Measurements from ENCODE around the gene KRTAP10-5. TPM values are rescaled to one million over a fixed set of nuclear protein-coding genes. Genes with fewer than 3 reads are reported as not detected.

KRTAP10-5 gene
- total and polyA plus RNA-seq, 9 of the 15 experiments (the other 6 are each of a cell fraction or from before 2014, with no cell fraction given), result not detected

DNA sequence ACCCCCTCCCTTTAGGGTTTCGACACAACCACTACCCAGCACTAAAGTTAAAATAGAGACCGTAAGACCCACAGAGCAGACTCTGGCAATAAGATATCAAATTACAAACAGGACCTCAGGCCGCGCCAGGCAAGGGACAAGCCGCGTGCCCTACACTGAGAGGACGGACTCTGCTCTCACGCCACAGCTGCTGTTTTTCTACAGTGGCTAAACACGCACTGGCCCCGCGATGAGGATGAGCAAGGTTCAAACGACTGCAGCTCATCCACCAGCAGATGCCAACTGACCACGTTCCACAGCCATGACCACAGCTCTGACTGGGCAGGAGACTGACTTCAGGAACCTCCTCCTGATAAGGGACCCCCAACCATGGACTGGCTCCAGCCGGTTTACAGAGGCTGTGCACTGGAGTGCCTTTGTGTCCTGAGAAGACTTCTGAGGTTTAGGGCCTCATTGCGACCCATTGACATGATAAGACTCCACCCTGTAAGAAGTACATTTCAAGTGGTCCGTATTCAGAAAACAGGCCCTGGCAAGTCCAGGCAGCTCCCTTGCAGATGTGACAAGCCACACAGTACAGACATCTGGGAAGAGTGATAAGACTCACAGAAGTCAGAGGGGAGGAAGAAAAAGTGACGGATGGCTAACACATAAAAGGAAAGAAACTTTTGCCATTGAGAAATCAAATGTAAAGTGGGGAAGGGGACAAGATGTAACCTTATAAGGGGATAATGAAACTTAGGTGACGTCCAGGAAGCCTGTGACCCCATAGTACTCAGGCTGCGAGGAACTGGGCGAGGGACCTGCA is 13.4 kb upstream of the KRTAP10-5 start (continued):
- TF ChIP-seq, protein P1, sequence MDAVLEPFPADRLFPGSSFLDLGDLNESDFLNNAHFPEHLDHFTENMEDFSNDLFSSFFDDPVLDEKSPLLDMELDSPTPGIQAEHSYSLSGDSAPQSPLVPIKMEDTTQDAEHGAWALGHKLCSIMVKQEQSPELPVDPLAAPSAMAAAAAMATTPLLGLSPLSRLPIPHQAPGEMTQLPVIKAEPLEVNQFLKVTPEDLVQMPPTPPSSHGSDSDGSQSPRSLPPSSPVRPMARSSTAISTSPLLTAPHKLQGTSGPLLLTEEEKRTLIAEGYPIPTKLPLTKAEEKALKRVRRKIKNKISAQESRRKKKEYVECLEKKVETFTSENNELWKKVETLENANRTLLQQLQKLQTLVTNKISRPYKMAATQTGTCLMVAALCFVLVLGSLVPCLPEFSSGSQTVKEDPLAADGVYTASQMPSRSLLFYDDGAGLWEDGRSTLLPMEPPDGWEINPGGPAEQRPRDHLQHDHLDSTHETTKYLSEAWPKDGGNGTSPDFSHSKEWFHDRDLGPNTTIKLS (IDR thresholded peaks at IDR 0.05; ENCODE audit: borderline replicate concordance, low read depth), result peak; percentile 60; the same call in 1 of the 2 replicates
- TF ChIP-seq, protein P2, sequence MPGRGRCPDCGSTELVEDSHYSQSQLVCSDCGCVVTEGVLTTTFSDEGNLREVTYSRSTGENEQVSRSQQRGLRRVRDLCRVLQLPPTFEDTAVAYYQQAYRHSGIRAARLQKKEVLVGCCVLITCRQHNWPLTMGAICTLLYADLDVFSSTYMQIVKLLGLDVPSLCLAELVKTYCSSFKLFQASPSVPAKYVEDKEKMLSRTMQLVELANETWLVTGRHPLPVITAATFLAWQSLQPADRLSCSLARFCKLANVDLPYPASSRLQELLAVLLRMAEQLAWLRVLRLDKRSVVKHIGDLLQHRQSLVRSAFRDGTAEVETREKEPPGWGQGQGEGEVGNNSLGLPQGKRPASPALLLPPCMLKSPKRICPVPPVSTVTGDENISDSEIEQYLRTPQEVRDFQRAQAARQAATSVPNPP (IDR thresholded peaks at IDR 0.05; ENCODE audit: borderline replicate concordance, insufficient read depth, insufficient read length), result no peak
- no peak for TF ChIP-seq ZC3H4 (CRISPR knock-in tag; IDR thresholded peaks at IDR 0.05; ENCODE audit: borderline replicate concordance)
- no peak for TF ChIP-seq GTF2F1 (IDR thresholded peaks at IDR 0.05; ENCODE audit: low read depth, low read length)
- TF ChIP-seq STAT5A (IDR thresholded peaks at IDR 0.05; ENCODE audit: borderline replicate concordance, low read length), result peak; percentile 57; the same call in 1 of the 2 replicates
- TF ChIP-seq ZNF212 (CRISPR knock-in tag; IDR thresholded peaks at IDR 0.05), result no peak
- no peak for TF ChIP-seq DACH1 (IDR thresholded peaks at IDR 0.05; ENCODE audit: partially characterized antibody)
- no peak for TF ChIP-seq BRD4 (IDR thresholded peaks at IDR 0.05)
- TF ChIP-seq, protein P3, sequence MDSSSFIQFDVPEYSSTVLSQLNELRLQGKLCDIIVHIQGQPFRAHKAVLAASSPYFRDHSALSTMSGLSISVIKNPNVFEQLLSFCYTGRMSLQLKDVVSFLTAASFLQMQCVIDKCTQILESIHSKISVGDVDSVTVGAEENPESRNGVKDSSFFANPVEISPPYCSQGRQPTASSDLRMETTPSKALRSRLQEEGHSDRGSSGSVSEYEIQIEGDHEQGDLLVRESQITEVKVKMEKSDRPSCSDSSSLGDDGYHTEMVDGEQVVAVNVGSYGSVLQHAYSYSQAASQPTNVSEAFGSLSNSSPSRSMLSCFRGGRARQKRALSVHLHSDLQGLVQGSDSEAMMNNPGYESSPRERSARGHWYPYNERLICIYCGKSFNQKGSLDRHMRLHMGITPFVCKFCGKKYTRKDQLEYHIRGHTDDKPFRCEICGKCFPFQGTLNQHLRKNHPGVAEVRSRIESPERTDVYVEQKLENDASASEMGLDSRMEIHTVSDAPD (CRISPR knock-in tag; IDR thresholded peaks at IDR 0.05), result no peak
- TF ChIP-seq CBFA2T3 (IDR thresholded peaks at IDR 0.05), result peak; percentile 97
- TF ChIP-seq, protein P4, sequence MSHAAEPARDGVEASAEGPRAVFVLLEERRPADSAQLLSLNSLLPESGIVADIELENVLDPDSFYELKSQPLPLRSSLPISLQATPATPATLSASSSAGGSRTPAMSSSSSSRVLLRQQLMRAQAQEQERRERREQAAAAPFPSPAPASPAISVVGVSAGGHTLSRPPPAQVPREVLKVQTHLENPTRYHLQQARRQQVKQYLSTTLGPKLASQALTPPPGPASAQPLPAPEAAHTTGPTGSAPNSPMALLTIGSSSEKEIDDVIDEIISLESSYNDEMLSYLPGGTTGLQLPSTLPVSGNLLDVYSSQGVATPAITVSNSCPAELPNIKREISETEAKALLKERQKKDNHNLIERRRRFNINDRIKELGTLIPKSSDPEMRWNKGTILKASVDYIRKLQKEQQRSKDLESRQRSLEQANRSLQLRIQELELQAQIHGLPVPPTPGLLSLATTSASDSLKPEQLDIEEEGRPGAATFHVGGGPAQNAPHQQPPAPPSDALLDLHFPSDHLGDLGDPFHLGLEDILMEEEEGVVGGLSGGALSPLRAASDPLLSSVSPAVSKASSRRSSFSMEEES (CRISPR knock-in tag; IDR thresholded peaks at IDR 0.05), result no peak
- no peak for TF ChIP-seq SPI1 (IDR thresholded peaks at IDR 0.05; ENCODE audit: borderline replicate concordance, low read depth, low read length)
- no peak for TF ChIP-seq FOXA3 (CRISPR knock-in tag; conservative IDR thresholded peaks at IDR 0.05 in 1 of 2, IDR thresholded peaks at IDR 0.05 in 1 of 2)
- no peak for TF ChIP-seq TAF9B (IDR thresholded peaks at IDR 0.05; ENCODE audit: partially characterized antibody)
- no peak for TF ChIP-seq ZNF507 (tag; conservative IDR thresholded peaks at IDR 0.05)
- no peak for TF ChIP-seq U2AF1 (optimal IDR thresholded peaks at IDR 0.05; ENCODE audit: low read depth, low read length)
- peak; percentile 95 for TF ChIP-seq MEIS2 (IDR thresholded peaks at IDR 0.05; ENCODE audit: partially characterized antibody)
- TF ChIP-seq BACH1 (tag; IDR thresholded peaks at IDR 0.05), result peak; percentile 46; the same call in 1 of the 2 replicates
- TF ChIP-seq FOXM1 (IDR thresholded peaks at IDR 0.05; ENCODE audit: low read depth), result peak; percentile 76
- TF ChIP-seq FOXM1 (CRISPR knock-in tag; IDR thresholded peaks at IDR 0.05; ENCODE audit: low read depth), result no peak
- no peak for TF ChIP-seq NFATC3 (IDR thresholded peaks at IDR 0.05)
- TF ChIP-seq, protein P5, sequence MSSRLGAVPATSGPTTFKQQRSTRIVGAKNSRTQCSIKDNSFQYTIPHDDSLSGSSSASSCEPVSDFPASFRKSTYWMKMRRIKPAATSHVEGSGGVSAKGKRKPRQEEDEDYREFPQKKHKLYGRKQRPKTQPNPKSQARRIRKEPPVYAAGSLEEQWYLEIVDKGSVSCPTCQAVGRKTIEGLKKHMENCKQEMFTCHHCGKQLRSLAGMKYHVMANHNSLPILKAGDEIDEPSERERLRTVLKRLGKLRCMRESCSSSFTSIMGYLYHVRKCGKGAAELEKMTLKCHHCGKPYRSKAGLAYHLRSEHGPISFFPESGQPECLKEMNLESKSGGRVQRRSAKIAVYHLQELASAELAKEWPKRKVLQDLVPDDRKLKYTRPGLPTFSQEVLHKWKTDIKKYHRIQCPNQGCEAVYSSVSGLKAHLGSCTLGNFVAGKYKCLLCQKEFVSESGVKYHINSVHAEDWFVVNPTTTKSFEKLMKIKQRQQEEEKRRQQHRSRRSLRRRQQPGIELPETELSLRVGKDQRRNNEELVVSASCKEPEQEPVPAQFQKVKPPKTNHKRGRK (tag; IDR thresholded peaks at IDR 0.05), result no peak
